Fibroblast of the aortic adventitia (primary cell): ENCODE results near the gene SHH. TPM values are rescaled to one million over a fixed set of nuclear protein-coding genes. Genes with fewer than 3 reads are reported as not detected.

ENCODE experiments used
- DNase-seq: peaks from one replicate; pipeline ENCODE4 v3.0.0-alpha.2; 2010; ENCODE audit warnings: low read depth
- H3K4me3 ChIP-seq: 2 replicates; pipeline ENCODE4 v1.5.1; 2011; ENCODE audit warnings: low read depth, mild to moderate bottlenecking, control low read depth, low read length, moderate library complexity
- CTCF ChIP-seq: IDR thresholded peaks from 2 replicates; pipeline ENCODE4 v1.5.1; 2011; ENCODE audit warnings: mild to moderate bottlenecking, low read length, control low read depth, inconsistent platforms; ENCODE audit not compliant: insufficient read depth
- total RNA-seq: library from RNA; depleted of rRNA; stranded (reverse); fragments of >200 nt; gene quantifications from 2 replicates; pipeline ENCODE4 v1.2.3, GENCODE V29; 2012; ENCODE audit warnings: low replicate concordance

The SHH gene
- total RNA-seq, 1 donor: 0.36 TPM

- DNase-seq: no peak
- no peak for TF ChIP-seq CTCF
- no peak overlapping the region for H3K4me3 ChIP-seq
These were observed 49.6 kb downstream of the SHH start for GRCh38 chr7:155762655-155763054.

GRCh38 chr7:155762036-155762435, 50.2 kb downstream of the SHH start:
- H3K4me3 ChIP-seq: no peak overlapping the region
- no peak for TF ChIP-seq CTCF
- no peak for DNase-seq

- no peak for DNase-seq
- no peak overlapping the region for H3K4me3 ChIP-seq
- TF ChIP-seq CTCF: no peak
These were observed 51.1 kb downstream of the SHH start for GRCh38 chr7:155761162-155761561.

- no peak for TF ChIP-seq CTCF
- no peak overlapping the region for H3K4me3 ChIP-seq
- no peak for DNase-seq
These were observed 52.4 kb downstream of the SHH start for GRCh38 chr7:155759740-155760430.

- DNase-seq: no peak
- no peak overlapping the region for H3K4me3 ChIP-seq
- no peak for TF ChIP-seq CTCF
These were observed 53.9 kb downstream of the SHH start for GRCh38 chr7:155758348-155758747.

GRCh38 chr7:155756322-155756721, 55.9 kb downstream of the SHH start:
- H3K4me3 ChIP-seq: no peak overlapping the region
- DNase-seq: no peak
- no peak for TF ChIP-seq CTCF

- no peak for TF ChIP-seq CTCF
- DNase-seq: no peak
- H3K4me3 ChIP-seq: no peak overlapping the region
These were observed 57.2 kb downstream of the SHH start for GRCh38 chr7:155755026-155755425.
